ENCODE results near the gene CST1.
"Not testable (repeated sequence)": the region's sequence is repeated elsewhere in the genome, so short reads cannot be mapped to it uniquely, and the experiment has no call there.

Gene CST1, protein sequence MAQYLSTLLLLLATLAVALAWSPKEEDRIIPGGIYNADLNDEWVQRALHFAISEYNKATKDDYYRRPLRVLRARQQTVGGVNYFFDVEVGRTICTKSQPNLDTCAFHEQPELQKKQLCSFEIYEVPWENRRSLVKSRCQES

DNA sequence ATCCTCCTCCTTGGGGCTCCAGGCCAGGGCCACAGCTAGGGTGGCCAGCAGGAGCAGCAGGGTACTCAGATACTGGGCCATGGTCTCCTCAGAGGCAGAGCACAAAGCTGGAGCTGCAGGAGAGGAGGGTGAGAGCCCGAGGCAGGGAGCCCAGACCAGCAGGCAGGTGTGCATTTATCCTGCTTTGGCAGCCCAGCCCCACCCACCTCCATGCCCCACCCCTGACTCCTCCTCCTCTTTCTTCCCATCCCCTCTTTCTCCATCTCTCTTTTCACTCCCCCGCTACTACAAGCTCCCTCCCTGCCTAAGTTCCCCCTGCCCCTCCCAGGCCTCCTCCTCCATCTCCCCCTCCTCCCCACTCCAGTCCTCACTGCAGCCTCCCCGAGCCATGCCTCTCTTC, at the start of gene CST1:
CST1 (minus strand) TSS at position 150 of the 400 bp plus-strand sequence; CDS start at position 81, 69 bp downstream.
- DNase-seq (ENCODE audit: low read depth in 2 of 2) = not testable (repeated sequence)

DNA sequence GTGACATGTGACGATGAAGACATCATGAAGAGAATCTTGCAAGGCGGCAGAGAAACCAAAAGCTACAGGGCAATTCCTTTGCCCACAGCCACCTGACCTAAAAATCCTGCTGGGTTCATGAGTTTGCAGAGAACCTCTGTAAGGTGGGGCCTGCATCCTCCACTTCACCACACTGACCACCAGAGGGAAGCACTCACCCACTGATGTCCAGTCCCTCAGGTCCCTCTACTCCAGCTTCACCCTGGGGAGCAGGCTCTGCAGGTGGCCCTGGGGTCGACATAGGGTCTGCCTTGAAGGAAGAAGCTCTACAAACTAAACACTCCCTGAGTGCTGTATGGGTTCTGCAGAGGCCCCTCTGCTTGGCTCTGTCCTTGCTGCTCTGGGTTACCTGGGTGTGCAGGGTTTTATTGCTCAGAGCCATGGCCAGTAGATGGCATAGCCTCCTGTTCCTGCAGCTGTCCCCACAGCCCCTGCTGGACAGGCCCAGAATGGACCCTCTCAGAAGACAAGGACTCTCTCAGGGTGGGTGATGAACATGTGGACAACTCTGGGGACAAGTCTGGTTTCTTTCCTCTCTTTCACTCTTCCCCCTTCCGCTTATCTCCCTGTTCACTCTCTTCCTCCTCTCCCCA, 48.6 kb upstream of the CST1 start:
- not testable (repeated sequence) for DNase-seq (ENCODE audit: low read depth in 2 of 2)

DNA sequence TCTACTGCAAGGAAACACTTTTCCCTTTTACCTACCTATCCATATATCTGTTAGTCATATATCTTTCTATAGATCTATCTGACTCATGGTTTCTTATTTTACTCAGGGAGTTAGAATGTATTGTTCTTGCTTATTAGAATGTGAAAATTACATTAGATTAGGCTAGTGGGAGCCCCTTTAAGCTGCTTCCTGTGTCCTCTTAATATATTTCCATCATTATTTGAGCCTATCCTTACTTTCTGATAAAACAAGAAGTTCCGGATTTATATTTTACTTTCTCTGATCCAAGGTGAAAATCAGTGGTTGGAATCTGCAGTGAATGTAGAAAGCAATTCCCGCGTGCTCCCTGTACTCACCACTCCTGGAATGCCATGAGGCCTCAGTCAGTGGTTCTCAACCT, 44.8 kb upstream of the CST1 start:
- DNase-seq (ENCODE audit: low read depth in 2 of 2) = no peak

DNA sequence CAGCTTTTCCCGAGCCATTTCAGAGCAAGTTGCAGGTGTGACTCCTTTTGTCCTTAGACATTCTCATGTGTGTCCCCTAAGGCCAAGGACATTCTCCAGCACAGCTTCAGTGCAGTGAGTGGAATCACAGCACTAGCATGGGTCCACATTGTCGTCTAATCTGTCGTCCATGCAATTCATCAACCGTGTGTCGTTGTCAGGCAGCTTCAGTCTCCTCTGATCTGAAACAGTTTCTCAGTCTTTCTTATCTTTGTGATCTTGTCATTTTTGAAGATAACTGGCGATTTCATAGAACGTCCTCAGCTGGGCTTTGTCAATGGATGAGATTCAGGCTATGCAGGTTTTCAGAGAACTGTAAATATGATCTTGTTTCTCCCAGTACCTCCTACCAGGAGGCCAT, 44.1 kb upstream of the CST1 start:
- no peak for DNase-seq (ENCODE audit: low read depth in 2 of 2)

DNA sequence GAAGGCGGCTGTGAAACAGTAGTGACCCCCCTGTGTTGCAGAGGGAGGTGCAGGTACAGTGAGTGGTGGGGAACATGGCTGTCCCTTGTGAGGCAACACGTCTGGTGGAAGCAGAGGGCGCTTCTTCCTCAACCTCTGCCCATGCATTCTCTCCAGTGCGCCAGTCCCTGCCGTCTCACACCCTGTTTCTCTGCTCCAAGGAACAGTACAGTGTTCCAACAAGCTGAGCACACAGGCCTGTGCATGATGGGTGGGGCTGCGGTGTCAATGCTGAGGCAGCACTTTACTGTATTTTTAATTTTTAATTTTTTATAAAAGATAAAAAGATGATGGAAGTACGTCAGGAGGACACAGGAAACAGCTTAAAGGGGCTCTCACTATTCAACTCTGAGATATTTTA, 43.3 kb upstream of the CST1 start:
- no peak for DNase-seq (ENCODE audit: low read depth in 2 of 2)

DNA sequence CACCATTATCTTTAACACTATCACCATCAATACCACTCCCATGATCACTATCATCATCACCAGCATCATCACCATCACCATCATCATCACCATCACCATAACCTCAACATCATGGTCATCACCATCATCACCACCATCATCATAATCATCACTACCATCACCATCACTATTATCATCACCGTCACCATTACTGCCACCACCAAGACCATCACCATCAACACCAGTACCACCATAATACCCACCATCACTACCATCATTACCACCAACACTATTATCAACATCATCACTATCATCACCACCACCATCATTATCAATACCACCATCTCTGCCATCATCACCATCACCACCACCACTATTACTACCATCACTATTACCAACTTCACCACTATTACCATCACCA, 32.7 kb upstream of the CST1 start:
- no peak for DNase-seq (ENCODE audit: low read depth in 2 of 2)

DNA sequence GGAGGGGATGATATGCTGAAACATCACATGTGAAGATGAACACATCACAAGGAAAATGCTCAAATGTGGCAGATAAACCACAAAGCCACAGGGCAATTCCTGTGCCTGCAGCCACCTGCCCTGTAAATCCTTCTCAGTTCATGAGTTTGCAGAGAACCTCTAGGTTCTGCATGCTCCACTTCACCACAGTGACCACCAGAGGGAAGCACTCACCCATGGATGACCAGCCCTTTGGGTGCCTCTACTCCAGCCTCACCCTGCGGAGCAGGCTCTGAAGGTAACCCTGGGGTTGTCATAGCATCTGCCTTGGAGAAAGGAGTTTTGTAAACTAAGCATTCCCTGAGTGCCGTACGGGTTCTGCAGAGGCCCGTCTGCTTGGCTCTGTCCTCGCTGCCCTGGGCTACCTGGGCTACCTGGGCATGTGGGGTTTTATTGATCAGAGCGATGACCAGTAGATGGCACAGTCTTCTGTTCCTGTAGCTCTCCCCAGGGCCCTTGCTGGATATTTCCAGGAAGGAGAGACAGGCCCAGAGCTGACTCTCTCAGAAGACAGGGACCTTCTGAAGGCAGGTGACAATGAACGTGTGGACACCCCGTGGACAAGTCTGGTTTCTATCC, 31.7 kb upstream of the CST1 start:
- DNase-seq (ENCODE audit: low read depth in 2 of 2) = no peak

DNA sequence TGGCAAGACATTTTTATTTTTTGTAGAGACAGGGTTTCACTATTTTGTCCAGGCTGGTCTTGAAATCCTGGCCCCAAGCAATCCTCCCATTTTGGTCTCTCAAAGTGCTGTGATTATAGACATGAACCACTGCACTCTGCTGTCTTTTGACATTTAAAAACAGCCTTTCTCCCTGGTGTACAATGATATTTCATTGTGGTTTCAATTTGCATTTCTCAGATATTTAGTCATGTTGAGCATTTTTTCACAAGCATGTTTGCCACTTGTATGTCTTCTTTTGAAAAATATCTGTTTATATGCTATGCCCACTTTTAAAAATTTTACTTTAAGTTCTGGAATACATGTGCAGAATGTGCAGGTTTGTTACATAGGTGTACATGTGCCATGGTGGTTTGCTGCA, 27.9 kb upstream of the CST1 start:
- DNase-seq (ENCODE audit: low read depth in 2 of 2) = not testable (repeated sequence)

DNA sequence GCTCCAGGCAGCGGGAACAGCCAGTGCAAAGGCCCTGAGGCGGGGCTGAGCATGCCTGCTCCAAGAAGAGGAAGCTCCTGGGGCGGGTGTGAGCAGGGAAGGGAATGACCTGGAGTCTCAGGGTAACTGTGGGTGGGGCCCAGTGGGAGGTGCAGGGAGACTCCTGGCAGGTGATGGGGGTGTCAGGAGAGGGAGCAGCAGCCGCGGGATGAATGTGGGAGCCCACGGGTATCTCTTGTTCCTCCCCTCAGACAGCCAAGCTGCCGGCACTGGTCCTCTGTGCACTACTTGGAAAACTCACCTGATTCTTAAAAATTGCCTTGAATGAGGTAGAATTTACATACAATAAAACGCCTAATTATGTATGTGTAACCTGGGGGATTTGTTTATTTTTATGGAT, 26.6 kb upstream of the CST1 start:
- DNase-seq (ENCODE audit: low read depth in 2 of 2) = not testable (repeated sequence)

DNA sequence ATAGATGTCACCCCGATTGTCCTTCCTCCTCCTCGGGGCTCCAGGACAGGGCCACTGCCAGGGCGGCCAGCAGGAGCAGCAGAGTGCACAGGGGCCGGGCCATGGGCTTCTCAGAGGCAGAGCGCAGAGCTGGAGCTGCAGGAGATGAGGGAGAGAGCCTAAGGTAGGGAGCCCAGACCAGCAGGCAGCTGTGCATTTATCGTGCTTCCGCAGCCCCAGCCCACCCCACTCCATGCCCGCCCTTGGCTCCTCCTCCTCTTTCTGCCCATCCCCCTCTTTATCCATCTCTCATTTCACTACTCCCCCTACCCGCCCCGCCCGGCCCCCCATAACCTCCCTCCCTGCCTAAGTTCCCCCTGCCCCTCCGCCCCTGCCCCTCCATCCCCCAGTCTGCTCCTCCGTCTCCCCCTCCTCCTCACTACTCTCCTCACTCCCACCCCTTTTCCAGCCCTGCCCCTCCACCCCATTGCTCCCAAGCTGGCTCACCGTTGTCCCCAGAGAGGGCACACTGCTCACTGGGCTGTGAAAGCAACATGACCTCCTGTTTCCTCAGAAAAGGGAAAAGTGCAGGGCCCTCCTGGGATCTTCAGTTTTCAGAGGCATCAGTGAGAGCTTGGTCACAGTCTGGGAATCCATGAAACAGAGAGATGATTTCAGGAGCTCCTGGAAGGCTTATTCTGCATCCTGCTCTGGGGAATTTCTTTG, 25.5 kb upstream of the CST1 start:
- no peak for DNase-seq (ENCODE audit: low read depth in 2 of 2)

DNA sequence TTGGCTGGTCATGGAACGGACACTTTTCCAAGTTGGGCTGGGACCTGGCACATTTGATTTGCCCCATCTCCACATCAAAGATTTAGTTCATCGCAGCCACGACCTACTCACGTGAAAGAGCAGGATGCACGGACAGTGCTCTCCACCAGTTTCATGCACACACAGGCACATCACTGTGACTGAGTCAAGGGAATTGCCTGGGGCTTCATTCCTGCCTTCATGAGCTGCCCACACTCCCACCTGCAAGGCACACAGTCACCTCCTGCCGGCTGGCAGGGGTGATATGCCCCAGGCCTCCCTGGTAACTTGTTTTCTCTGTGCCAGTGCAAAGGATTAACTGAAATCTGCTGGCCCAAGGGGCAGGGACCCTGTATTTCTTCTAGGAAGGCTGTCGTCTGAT, 23.3 kb upstream of the CST1 start:
- no peak for DNase-seq (ENCODE audit: low read depth in 2 of 2)

DNA sequence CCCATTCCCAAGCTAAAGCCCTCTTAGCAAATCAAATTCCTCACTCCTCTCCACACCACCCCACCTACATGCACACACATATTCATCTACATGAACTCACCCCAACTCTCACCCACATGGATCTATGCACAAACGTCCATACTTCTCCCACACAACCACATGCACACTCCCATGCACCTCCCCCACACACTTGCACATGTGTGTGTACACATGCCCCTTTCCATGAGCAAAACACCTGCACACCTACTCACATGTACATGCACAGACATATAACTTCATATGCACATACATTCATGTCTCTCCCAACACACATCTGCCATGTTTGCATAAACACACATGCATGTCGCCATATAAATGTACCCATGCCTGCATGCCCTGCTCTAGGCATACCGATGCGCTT, 22.8 kb upstream of the CST1 start:
- DNase-seq (ENCODE audit: low read depth in 2 of 2) = no peak

DNA sequence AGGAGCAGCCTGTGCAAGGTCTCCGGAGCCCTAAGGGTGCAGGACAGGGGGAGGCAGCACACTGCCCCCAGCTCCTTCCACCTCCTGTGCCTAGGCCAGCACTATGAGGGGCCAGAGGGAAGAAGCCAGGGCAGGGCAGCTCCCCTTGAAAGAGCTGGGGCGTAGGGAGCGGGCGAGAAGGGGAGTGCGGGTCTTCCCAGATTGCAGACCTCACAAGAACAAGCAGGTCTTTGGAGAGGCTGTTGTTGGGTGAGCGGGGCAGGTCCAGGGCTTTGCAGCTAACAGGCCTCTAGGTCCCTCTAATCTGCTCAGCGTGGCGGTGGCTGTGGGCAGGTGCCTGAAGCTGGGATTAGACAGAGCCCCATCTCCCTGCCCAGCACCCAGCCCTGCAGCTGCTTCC, 22.4 kb upstream of the CST1 start:
- no peak for DNase-seq (ENCODE audit: low read depth in 2 of 2)

DNA sequence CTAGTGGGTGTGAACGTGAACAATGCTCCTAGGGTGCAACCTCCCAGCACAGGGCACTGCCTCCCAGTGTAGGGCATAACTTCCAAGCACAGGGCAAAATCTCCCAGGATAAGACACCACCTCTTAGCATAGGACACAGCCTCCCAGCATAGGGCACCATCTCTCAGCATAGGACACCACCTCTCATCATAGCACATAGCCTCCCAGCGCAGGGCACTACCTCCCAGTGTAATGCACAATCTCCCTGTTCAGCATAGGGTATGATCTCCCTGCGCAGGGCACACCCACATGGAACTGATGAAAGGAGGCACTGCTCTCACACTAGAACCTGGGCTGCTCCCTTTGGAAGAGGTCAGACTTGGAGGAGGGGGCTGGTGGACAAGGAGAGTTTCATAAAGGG, 21.3 kb upstream of the CST1 start:
- DNase-seq (ENCODE audit: low read depth in 2 of 2) = no peak

DNA sequence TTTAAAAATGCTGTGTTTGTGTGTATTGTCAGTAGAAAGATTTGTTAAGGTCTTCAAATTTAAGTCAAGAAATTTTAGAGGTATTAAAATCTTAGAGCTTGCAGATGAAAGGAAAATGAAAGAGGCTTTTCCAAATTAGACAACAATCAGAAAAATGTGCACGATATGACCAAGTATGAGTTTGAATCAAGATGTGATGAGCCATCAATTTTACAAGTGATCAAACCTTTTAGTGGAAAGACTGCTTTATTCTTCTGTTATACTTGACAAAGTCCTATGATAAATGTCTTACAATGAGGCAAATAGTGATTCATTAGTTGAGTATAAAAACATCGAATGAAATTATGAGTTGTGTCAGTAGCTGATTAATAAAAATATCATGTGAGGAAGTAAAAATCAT, 19.6 kb upstream of the CST1 start:
- DNase-seq (ENCODE audit: low read depth in 2 of 2) = no peak

DNA sequence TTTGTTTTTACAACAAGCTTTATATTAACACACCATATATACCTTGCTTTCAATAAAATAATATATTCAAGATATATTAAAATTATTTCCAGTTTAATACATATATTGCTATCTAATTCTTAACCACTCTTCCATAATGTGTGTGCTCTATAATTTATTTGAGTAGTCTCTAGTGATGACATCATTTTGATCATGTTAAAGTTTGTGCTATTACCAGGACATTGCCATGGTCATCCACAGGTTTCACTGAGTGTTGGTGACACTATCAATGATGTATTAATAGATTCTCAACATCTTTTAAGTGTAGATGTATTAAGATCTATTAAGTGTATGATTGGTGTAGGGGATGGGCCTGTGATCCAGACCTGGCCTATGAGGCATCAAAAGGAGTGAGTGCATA, 17.8 kb upstream of the CST1 start:
- DNase-seq (ENCODE audit: low read depth in 2 of 2) = not testable (repeated sequence)

DNA sequence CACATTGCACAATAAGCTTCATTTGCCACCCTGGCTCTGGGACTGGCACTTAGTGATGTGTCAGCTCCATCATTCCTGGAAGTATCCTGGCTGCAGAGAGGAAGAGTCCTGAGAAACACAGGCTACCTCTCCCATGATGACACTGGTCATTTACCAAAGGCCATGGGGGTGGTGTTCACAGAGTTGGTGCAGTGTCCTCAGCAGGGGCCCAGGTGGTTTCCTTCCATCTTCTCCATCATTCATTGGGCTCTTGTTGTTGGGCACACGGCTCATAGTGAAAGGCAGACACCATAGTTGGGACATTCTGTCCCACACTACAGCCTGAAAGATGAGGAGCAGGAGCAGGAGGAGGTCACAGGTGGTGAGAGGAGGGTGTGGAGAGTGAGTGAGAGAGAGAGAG, 15.8 kb upstream of the CST1 start:
- no peak for DNase-seq (ENCODE audit: low read depth in 2 of 2)

DNA sequence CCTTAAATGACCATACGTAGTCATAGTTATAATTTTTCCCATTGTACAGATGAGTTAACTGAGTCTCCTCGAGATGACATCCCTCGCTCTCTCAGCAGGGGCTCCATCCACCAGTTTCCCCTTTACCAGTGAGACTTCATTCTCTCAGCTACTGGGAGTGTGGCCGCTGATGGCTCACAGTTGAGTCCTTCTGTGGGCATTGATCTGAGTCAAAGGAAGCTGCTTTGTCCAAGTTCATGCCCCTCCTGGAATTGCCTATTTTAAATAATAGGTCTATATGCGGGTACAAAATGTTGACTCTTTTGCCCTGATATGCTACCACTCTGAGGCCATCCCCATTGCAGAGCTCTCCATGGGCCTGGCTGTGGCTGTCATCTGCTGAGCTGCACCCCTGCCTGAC, 14.8 kb upstream of the CST1 start:
- no peak for DNase-seq (ENCODE audit: low read depth in 2 of 2)

DNA sequence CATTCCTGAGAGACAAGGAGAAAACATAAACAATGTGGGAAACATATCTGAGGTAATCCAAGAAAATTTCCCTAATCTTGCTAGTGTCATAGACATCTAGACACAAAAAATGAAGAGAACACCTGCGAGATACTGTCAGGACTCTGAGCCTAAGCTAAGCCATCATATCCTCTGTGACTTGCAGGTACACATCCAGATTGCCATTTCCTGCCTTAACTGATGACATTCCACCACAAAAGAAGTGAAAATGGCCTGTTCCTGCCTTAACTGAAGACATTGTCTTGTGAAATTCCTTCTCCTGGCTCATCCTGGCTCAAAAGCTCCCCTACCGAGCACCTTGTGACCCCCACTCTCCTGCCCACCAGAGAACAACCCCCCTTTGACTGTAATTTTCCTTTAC, 13.9 kb upstream of the CST1 start:
- not testable (repeated sequence) for DNase-seq (ENCODE audit: low read depth in 2 of 2)

DNA sequence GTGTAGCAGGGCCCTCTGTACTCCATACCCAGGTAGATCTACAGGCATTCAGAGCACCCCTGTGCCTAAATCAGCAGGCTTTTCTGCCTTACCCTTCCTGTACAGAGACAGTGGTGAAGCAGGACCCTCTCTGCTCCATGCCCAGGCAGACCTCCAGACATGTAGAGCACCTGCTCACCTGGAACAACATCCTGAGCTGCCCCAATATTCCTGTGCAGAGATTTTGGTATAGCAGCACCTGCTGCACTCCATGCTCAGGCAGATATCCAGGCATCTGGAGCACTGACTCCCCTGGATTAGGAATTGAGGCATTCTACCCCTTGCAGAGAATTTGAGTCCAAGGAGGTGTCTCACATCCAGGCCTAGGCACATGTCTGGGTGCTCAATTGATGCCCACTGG, 12.6 kb upstream of the CST1 start:
- no peak for DNase-seq (ENCODE audit: low read depth in 2 of 2)

DNA sequence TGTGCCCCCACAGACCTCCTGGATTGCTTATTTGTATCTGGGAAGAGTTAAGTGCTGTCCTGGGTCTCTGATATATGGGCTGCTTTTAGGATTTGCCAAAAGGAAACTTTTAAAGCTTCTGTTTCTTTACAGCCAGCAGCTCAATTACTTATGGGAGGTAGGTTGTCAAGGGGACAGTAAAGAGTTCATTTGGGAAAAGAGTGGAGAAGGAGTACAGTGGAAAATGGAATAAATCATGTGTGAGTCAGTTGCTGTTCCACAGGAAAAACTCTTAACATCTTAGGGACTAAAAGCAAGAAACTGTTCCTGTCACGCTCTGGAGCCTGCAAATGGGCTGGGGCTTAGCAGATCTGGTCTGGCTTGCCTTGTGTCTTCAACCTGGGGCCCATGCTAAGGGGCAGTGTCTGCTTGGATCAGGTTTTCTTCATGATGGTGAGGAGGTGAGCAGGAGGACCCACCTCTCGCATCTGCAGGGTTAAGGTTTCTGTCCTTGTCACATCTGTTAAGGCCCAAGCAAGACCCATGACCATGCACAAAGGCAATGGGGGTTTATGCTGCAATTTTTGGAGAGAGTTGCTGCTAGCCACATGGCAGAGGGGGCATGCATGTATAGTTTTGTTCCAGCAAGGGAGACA, 8.7 kb upstream of the CST1 start:
- DNase-seq (ENCODE audit: low read depth in 2 of 2) = no peak

DNA sequence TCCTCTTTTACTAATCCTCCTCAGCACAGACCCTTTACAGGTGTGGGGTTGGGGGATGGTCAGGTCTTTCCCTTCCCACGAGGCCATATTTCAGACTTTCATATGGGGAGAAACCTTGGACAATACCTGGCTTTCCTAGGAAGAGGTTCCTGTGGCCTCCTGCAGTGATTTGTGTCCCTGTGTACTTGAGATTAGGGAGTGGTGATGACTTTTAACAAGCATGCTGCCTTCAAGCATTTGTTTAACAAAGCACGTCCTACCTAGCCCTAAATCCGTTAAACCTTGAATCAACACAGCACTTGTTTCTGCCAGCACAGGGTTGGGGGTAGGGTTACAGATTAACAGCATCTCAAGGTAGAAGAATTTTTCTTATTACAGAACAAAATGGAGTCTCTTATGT, 6.1 kb upstream of the CST1 start:
- not testable (repeated sequence) for DNase-seq (ENCODE audit: low read depth in 2 of 2)

Data from stimulated activated CD4-positive, alpha-beta T cell treated with anti-CD3 and anti-CD28 coated beads, Interleukin-1b, Interleukin-23, amount 100 ng/mL, for 1 hour (primary cell).